IMR-90 (cell line): ENCODE data around the gene GAS6. TPM values are rescaled to one million over a fixed set of nuclear protein-coding genes. Genes with fewer than 3 reads are reported as not detected.

ENCODE experiments used
- ATAC-seq: fragments of 200-7000 bp; cut with Tn5 transposase; 2 replicates; pipeline ENCODE4 v1.9.1; 2020; ENCODE audit warnings: low read depth, mild to moderate bottlenecking, moderate library complexity
- BruUV-seq: library from RNA; stranded (reverse); fragments of 400-500 nt; replicated peaks from 2 replicates; lab custom pipeline; 2021; lab: Mats Ljungman, UMichigan
- CTCF ChIA-PET: fragments of 300-600 bp; formaldehyde crosslinking; extraction: SDS; loops from one replicate; lab custom pipeline; 2021; ENCODE audit warnings: antibody characterized with exemption; lab: Yijun Ruan, JAX
- POLR2A ChIA-PET: fragments of 300-600 bp; sonication (Branson Sonifier 250); formaldehyde crosslinking; loops from one replicate; lab custom pipeline; 2022; ENCODE audit warnings: antibody characterized with exemption; ENCODE audit not compliant: unreplicated experiment; lab: Charles Lee
- DNase-seq: peaks from one replicate; pipeline ENCODE4 v3.0.0; 2013
- H2AFZ ChIP-seq: replicated peaks from 2 replicates; pipeline ENCODE3; 2013; ENCODE audit warnings: low read length, mild to moderate bottlenecking; ENCODE audit not compliant: poor library complexity
- H2AK5ac ChIP-seq: 2 replicates; pipeline ENCODE4 v1.6.1; 2013; ENCODE audit warnings: low read depth, low read length, inconsistent platforms
- H2AK9ac ChIP-seq: replicated peaks from 2 replicates; pipeline ENCODE3; 2013; ENCODE audit warnings: mild to moderate bottlenecking, low read depth, low read length, moderate library complexity; ENCODE audit not compliant: poor library complexity
- H2BK120ac ChIP-seq: 2 replicates; pipeline ENCODE4 v1.6.1; 2013; ENCODE audit warnings: low read depth, low read length, inconsistent platforms
- H2BK15ac ChIP-seq: 3 replicates; pipeline ENCODE4 v1.6.1; 2013; ENCODE audit warnings: low read depth, low read length, inconsistent platforms
- H2BK20ac ChIP-seq: 2 replicates; pipeline ENCODE4 v1.6.1; 2013; ENCODE audit warnings: low read depth, mild to moderate bottlenecking, inconsistent platforms, low read length, moderate library complexity
- H2BK5ac ChIP-seq: 2 replicates; pipeline ENCODE4 v1.6.1; 2013; ENCODE audit warnings: mild to moderate bottlenecking, low read depth, low read length, inconsistent platforms; ENCODE audit not compliant: poor library complexity, severe bottlenecking
- H3K14ac ChIP-seq: replicated peaks from 2 replicates; pipeline ENCODE4 v1.6.1; 2013; ENCODE audit warnings: low read depth, low read length, inconsistent platforms
- H3K18ac ChIP-seq: 2 replicates; pipeline ENCODE4 v1.6.1; 2013; ENCODE audit warnings: low read depth, low read length, control low read depth
- H3K23ac ChIP-seq: 2 replicates; pipeline ENCODE4 v1.6.1; 2013; ENCODE audit warnings: low read depth, low read length, inconsistent platforms
- H3K27ac ChIP-seq: 2 replicates; pipeline ENCODE4 v1.5.1; 2013; ENCODE audit warnings: mild to moderate bottlenecking, control low read depth, low read length; ENCODE audit not compliant: insufficient read depth
- H3K27me3 ChIP-seq: 2 replicates; pipeline ENCODE4 v1.6.1; 2013; ENCODE audit warnings: low read length; ENCODE audit not compliant: control insufficient read depth, insufficient read depth
- H3K36me3 ChIP-seq: 2 replicates; pipeline ENCODE4 v1.6.1; 2013; ENCODE audit warnings: low read length, mixed read lengths; ENCODE audit not compliant: control insufficient read depth, insufficient read depth
- H3K4ac ChIP-seq: 2 replicates; pipeline ENCODE4 v1.6.1; 2013; ENCODE audit warnings: low read depth, low read length, inconsistent platforms
- H3K4me1 ChIP-seq: 2 replicates; pipeline ENCODE4 v1.6.1; 2013; ENCODE audit warnings: low read length, mixed read lengths; ENCODE audit not compliant: control insufficient read depth, insufficient read depth
- H3K4me2 ChIP-seq: 2 replicates; pipeline ENCODE4 v1.6.1; 2013; ENCODE audit warnings: low read depth, mild to moderate bottlenecking, control low read depth, low read length, moderate library complexity
- H3K4me3 ChIP-seq: 2 replicates; pipeline ENCODE4 v1.5.1; 2013; ENCODE audit warnings: low read depth, mild to moderate bottlenecking, control low read depth, low read length, moderate library complexity; ENCODE audit not compliant: insufficient read depth
- H3K56ac ChIP-seq: 2 replicates; pipeline ENCODE4 v1.6.1; 2013; ENCODE audit warnings: low read length, inconsistent platforms; ENCODE audit not compliant: insufficient read depth; ENCODE audit errors: extremely low read depth
- H3K79me1 ChIP-seq, 2 experiments: 2 replicates each; pipeline ENCODE4 v1.6.1; 2013; ENCODE audit warnings: low read length in 2 of 2, inconsistent platforms in 1 of 2, low read depth in 1 of 2
- H3K9ac ChIP-seq: 2 replicates; pipeline ENCODE4 v1.6.1; 2013; ENCODE audit warnings: low read depth, low read length, control low read depth
- H3K9me1 ChIP-seq: 2 replicates; pipeline ENCODE4 v1.6.1; 2013; ENCODE audit warnings: low read length, inconsistent platforms; ENCODE audit not compliant: insufficient read depth
- H3K9me3 ChIP-seq: 2 replicates; pipeline ENCODE4 v1.6.1; 2013; ENCODE audit warnings: low read length; ENCODE audit not compliant: control insufficient read depth, insufficient read depth
- H4K20me1 ChIP-seq: 2 replicates; pipeline ENCODE4 v1.6.1; 2013; ENCODE audit warnings: low read length, inconsistent platforms; ENCODE audit not compliant: insufficient read depth
- H4K5ac ChIP-seq: 2 replicates; pipeline ENCODE4 v1.6.1; 2013; ENCODE audit warnings: mild to moderate bottlenecking, low read depth, low read length, control low read depth
- H4K8ac ChIP-seq, 2 experiments: 2 replicates each; pipeline ENCODE4 v1.6.1; 2013; ENCODE audit warnings: low read depth in 2 of 2, low read length in 2 of 2, control low read depth in 1 of 2, inconsistent platforms in 1 of 2
- H4K91ac ChIP-seq: 2 replicates; pipeline ENCODE4 v1.6.1; 2013; ENCODE audit warnings: low read depth, low read length, inconsistent platforms; ENCODE audit not compliant: insufficient read depth
- BHLHE40 ChIP-seq: fragments of 150-350 bp; IDR thresholded peaks from 2 replicates; pipeline ENCODE4 v1.6.1; 2016; ENCODE audit warnings: mild to moderate bottlenecking, low read depth, low read length
- CEBPB ChIP-seq: IDR thresholded peaks from 2 replicates; pipeline ENCODE4 v1.6.1; 2012; ENCODE audit warnings: low read depth, low read length, improper control_type of control experiment
- CHD1 ChIP-seq: IDR thresholded peaks from 2 replicates; pipeline ENCODE4 v1.6.1; 2012; ENCODE audit warnings: low read depth, low read length, improper control_type of control experiment
- FOS ChIP-seq: fragments of 150-350 bp; IDR thresholded peaks from 2 replicates; pipeline ENCODE4 v1.6.1; 2016; ENCODE audit warnings: low read depth, low read length
- MAFK ChIP-seq: IDR thresholded peaks from 2 replicates; pipeline ENCODE4 v1.6.1; 2012; ENCODE audit warnings: low read depth, low read length, improper control_type of control experiment
- MAZ ChIP-seq: IDR thresholded peaks from 2 replicates; pipeline ENCODE4 v1.6.1; 2012; ENCODE audit warnings: low read depth, mild to moderate bottlenecking, low read length, improper control_type of control experiment, moderate library complexity, borderline replicate concordance
- MXI1 ChIP-seq: IDR thresholded peaks from 2 replicates; pipeline ENCODE4 v1.6.1; 2012; ENCODE audit warnings: low read depth, mild to moderate bottlenecking, low read length, moderate library complexity, borderline replicate concordance
- NFE2L2 ChIP-seq: fragments of 150-350 bp; IDR thresholded peaks from 2 replicates; pipeline ENCODE4 v1.6.1; 2016; ENCODE audit warnings: low read depth, mild to moderate bottlenecking, low read length
- POLR2A ChIP-seq: IDR thresholded peaks from 2 replicates; pipeline ENCODE4 v1.6.1; 2012; ENCODE audit warnings: mild to moderate bottlenecking, low read depth, low read length
- RAD21 ChIP-seq: IDR thresholded peaks from 2 replicates; pipeline ENCODE4 v1.6.1; 2012; ENCODE audit warnings: low read length, improper control_type of control experiment
- RCOR1 ChIP-seq: IDR thresholded peaks from 2 replicates; pipeline ENCODE4 v1.6.1; 2012; ENCODE audit warnings: mild to moderate bottlenecking, low read length, improper control_type of control experiment; ENCODE audit not compliant: insufficient replicate concordance
- RFX5 ChIP-seq: IDR thresholded peaks from 2 replicates; pipeline ENCODE4 v1.8.0; 2012; ENCODE audit warnings: low read depth, mild to moderate bottlenecking, low read length, moderate library complexity
- SMC3 ChIP-seq: fragments of 150-350 bp; IDR thresholded peaks from 2 replicates; pipeline ENCODE4 v1.6.1; 2016; ENCODE audit warnings: low read depth, mild to moderate bottlenecking, antibody characterized with exemption, low read length, moderate library complexity
- WGBS, 2 experiments: methylation state at CpG; one replicate each; pipeline versions ENCODE4 v1.1.5 to v1.1.7; 2013; ENCODE audit warnings: missing lambda C conversion rate in 2 of 2; ENCODE audit not compliant: insufficient read length in 1 of 2; ENCODE audit errors: extremely low coverage in 2 of 2; 5-methylcytosine and 5-hydroxymethylcytosine counted together
- dilution Hi-C: fragments of 300-500 bp; cut with HindIII; formaldehyde crosslinking; loops from one replicate; pipeline ENCODE4 v1.14.3; 2018; ENCODE audit warnings: low sequenced_read_pairs; ENCODE audit not compliant: unreplicated experiment
- in situ Hi-C: fragments of 300-500 bp; cut with MboI; formaldehyde crosslinking; loops from 3 replicates; pipeline ENCODE4 v1.14.3; 2019; ENCODE audit warnings: low sequenced_read_pairs, inconsistent platforms, mixed read lengths
- intact Hi-C: fragments of 100-400 bp; cut with micrococcal nuclease; formaldehyde crosslinking; loops from 2 replicates; pipeline ENCODE4 v1.10.0; 2022
- polyA plus RNA-seq, 3 experiments: library from polyadenylated mRNA; depleted of rRNA; stranded (reverse); fragments of >200 nt; gene quantifications; 2 replicates each; pipeline ENCODE4 v1.2.3, GENCODE V29; 2012; ENCODE audit warnings: low replicate concordance in 1 of 3
- total RNA-seq: library from RNA; depleted of rRNA; stranded (reverse); fragments of >200 nt; gene quantifications from 2 replicates; pipeline ENCODE4 v1.2.3, GENCODE V29; 2012
- TF ChIP-seq, protein P1 (sequence below): fragments of 150-350 bp; IDR thresholded peaks from 2 replicates; pipeline ENCODE4 v1.6.1; 2016; ENCODE audit warnings: low read depth, mild to moderate bottlenecking, low read length, moderate library complexity, borderline replicate concordance
- TF ChIP-seq, protein P2 (sequence below): conservative IDR thresholded peaks from 2 replicates; pipeline ENCODE4 v1.5.1; 2012; ENCODE audit warnings: mild to moderate bottlenecking, low read depth, low read length, improper control_type of control experiment
- TF ChIP-seq, protein P3 (sequence below): fragments of 150-350 bp; IDR thresholded peaks from 2 replicates; pipeline ENCODE4 v1.6.1; 2017; ENCODE audit warnings: mild to moderate bottlenecking, antibody characterized with exemption, low read length, low read depth

The GAS6 gene
- total and polyA plus RNA-seq, 2 of the 4 experiments (the other 2 are of a cell fraction): 220 to 823 TPM

DNA sequence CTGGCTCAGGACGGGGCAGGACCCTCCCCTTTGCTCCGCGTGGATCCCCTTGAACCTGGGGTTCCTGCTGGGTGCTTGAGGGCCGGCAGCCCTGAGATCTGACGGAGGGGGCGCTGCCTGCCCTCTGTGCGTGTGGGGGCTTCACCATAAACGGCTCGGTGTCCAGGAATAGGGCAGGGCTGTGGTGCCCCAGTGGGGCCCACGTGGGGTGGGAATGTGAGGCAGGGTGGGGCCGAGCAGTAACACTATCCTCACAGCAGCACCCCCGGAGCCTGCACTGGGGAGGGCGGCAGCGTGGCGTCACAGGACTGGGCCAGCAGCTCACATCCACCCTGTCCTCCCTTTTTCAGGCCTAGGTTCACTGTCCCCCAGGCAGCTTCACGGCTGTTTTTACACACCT, 38.0 kb downstream of the GAS6 start:
- TF ChIP-seq POLR2A (no peak), FOS (no peak), MAFK (no peak), MAZ (no peak), RCOR1 (no peak), SMC3 (no peak), CHD1 (no peak), NFE2L2 (no peak), CEBPB (no peak), BHLHE40 (no peak), MXI1 (no peak), RAD21 (no peak), RFX5 (no peak)
- TF ChIP-seq, protein P1, sequence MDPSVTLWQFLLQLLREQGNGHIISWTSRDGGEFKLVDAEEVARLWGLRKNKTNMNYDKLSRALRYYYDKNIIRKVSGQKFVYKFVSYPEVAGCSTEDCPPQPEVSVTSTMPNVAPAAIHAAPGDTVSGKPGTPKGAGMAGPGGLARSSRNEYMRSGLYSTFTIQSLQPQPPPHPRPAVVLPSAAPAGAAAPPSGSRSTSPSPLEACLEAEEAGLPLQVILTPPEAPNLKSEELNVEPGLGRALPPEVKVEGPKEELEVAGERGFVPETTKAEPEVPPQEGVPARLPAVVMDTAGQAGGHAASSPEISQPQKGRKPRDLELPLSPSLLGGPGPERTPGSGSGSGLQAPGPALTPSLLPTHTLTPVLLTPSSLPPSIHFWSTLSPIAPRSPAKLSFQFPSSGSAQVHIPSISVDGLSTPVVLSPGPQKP: no peak
- TF ChIP-seq, protein P2, sequence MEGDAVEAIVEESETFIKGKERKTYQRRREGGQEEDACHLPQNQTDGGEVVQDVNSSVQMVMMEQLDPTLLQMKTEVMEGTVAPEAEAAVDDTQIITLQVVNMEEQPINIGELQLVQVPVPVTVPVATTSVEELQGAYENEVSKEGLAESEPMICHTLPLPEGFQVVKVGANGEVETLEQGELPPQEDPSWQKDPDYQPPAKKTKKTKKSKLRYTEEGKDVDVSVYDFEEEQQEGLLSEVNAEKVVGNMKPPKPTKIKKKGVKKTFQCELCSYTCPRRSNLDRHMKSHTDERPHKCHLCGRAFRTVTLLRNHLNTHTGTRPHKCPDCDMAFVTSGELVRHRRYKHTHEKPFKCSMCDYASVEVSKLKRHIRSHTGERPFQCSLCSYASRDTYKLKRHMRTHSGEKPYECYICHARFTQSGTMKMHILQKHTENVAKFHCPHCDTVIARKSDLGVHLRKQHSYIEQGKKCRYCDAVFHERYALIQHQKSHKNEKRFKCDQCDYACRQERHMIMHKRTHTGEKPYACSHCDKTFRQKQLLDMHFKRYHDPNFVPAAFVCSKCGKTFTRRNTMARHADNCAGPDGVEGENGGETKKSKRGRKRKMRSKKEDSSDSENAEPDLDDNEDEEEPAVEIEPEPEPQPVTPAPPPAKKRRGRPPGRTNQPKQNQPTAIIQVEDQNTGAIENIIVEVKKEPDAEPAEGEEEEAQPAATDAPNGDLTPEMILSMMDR: no peak
- TF ChIP-seq, protein P3, sequence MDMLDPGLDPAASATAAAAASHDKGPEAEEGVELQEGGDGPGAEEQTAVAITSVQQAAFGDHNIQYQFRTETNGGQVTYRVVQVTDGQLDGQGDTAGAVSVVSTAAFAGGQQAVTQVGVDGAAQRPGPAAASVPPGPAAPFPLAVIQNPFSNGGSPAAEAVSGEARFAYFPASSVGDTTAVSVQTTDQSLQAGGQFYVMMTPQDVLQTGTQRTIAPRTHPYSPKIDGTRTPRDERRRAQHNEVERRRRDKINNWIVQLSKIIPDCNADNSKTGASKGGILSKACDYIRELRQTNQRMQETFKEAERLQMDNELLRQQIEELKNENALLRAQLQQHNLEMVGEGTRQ: no peak
- intact Hi-C loops (no loop called here), dilution Hi-C loops (no loop called here), in situ Hi-C loops (no loop called here)
- CTCF ChIA-PET: no interaction called here
- DNase-seq (no peak), ATAC-seq (no peak)
- H2AK9ac ChIP-seq: no peak overlapping the region
- BruUV-seq: no TSS peak
- H2BK20ac ChIP-seq: no peak overlapping the region
- no peak overlapping the region for H3K18ac ChIP-seq
- H3K4me2 ChIP-seq: no peak overlapping the region
- no peak overlapping the region for H3K9ac ChIP-seq
- POLR2A ChIA-PET: no interaction called here
- H4K91ac ChIP-seq: no peak overlapping the region
- no peak overlapping the region for H3K23ac ChIP-seq
- H3K36me3 ChIP-seq: peaks cover 63% of the 10 kb centered on the region
- H3K9me3 ChIP-seq: no peaks in the 10 kb centered on the region
- H4K5ac ChIP-seq: no peak overlapping the region
- H2AK5ac ChIP-seq: no peak overlapping the region
- no peak overlapping the region for H3K4me3 ChIP-seq
- peaks cover 19 to 69% of the 10 kb centered on the region in 2 experiments; a peak in 3 of 4 replicates for H3K79me1 ChIP-seq
- H3K27me3 ChIP-seq: no peaks in the 10 kb centered on the region
- H3K4ac ChIP-seq: no peak overlapping the region
- no peak overlapping the region for H3K27ac ChIP-seq
- no peak overlapping the region for H3K14ac ChIP-seq
- H4K8ac ChIP-seq: no peak overlapping the region; a peak in 1 of 4 replicates
- peaks cover 19% of the 10 kb centered on the region; the same call in 1 of the 2 replicates for H3K9me1 ChIP-seq
- no peak overlapping the region for H3K56ac ChIP-seq
- peak overlapping the region; percentile 78 for H2BK5ac ChIP-seq
- H3K4me1 ChIP-seq: peaks cover 13% of the 10 kb centered on the region
- no peak overlapping the region for H2BK120ac ChIP-seq
- H2BK15ac ChIP-seq: no peak overlapping the region
- H2AFZ ChIP-seq: no peak overlapping the region
- WGBS, 2 experiments: 93% methylated on average over 3 of the region's 16 CpGs; no CpG with 5 or more reads in 1 of the 2 experiments
- peaks cover 44% of the 10 kb centered on the region for H4K20me1 ChIP-seq
